ENCODE results near the gene PDYN. TPM values are rescaled to one million over a fixed set of nuclear protein-coding genes. Genes with fewer than 3 reads are reported as not detected.
A peak's percentile ranks its signal among the peaks of the same experiment; 100 is the strongest.

PDYN gene
- total RNA-seq (2021) (not detected in 2 replicates), Bru-seq, nascent RNA (not detected), BruChase-seq, experiment 1, labeled RNA remaining after a 2-hour chase (not detected), BruChase-seq, experiment 2, labeled RNA remaining after a 6-hour chase (not detected)
- long read RNA-seq: 0 reads

- no peaks in the 10 kb centered on the region for H4K20me1 ChIP-seq (ENCODE audit: insufficient read depth)
- POLR2A ChIA-PET (ENCODE audit: unreplicated experiment): no interaction called here
- intact Hi-C loops (cut with micrococcal nuclease; ENCODE audit: unreplicated experiment): no loop called here
- H3K9me2 ChIP-seq (ENCODE audit: insufficient read depth): no peaks in the 10 kb centered on the region
- no peaks in the 10 kb centered on the region for H3K4me1 ChIP-seq (replicated peaks; ENCODE audit: insufficient read depth)
- no peak for DNase-seq
- CTCF ChIA-PET: no interaction called here
- no peak within 1 kb of the TSS for H3K27ac ChIP-seq
- no peak within 1 kb of the TSS for H3K4me3 ChIP-seq
- H3K36me3 ChIP-seq (ENCODE audit: low read depth): no peaks in the 10 kb centered on the region
- TF ChIP-seq EZH2 (IDR thresholded peaks at IDR 0.05; ENCODE audit: low read depth) (no peak), CTCF (conservative IDR thresholded peaks at IDR 0.05) (no peak)
- H3F3A ChIP-seq (ENCODE audit: insufficient read depth, low read depth): no peaks in the 10 kb centered on the region
- no peak within 1 kb of the TSS for H2AFZ ChIP-seq
- BruUV-seq (replicated peaks): no TSS peak
- no peak within 1 kb of the TSS for H3K4me2 ChIP-seq
- H3K79me2 ChIP-seq (ENCODE audit: low read depth): no peaks in the 10 kb centered on the region
- no peaks in the 10 kb centered on the region for H3K9me3 ChIP-seq (ENCODE audit: insufficient read depth, low read depth)
- peaks cover 100% of the 10 kb centered on the region for H3K27me3 ChIP-seq (ENCODE audit: insufficient read depth, low read depth)
Observed at GRCh38 chr20:1993986-1994385, at the start of gene PDYN. Gene PDYN (minus strand): TSS chr20:1994058. CDS start chr20:1983084, 10,974 bp downstream.

GRCh38 chr20:2042400-2042799, 48.5 kb upstream of the PDYN start:
- H3K79me2 ChIP-seq (ENCODE audit: low read depth): no peaks in the 10 kb centered on the region
- H3K9me2 ChIP-seq (ENCODE audit: insufficient read depth): no peaks in the 10 kb centered on the region
- 0 out of 2 replicates have a peak overlapping the region, but pooled peaks have one; percentile 2 for H3K4me2 ChIP-seq
- no TSS peak for BruUV-seq (replicated peaks)
- no peak for DNase-seq
- H4K20me1 ChIP-seq (ENCODE audit: insufficient read depth): no peaks in the 10 kb centered on the region
- H3K27me3 ChIP-seq (ENCODE audit: insufficient read depth, low read depth): peaks cover 93% of the 10 kb centered on the region
- H2AFZ ChIP-seq: no peak overlapping the region
- no peaks in the 10 kb centered on the region for H3K36me3 ChIP-seq (ENCODE audit: low read depth)
- TF ChIP-seq EZH2 (IDR thresholded peaks at IDR 0.05; ENCODE audit: low read depth) (no peak), CTCF (conservative IDR thresholded peaks at IDR 0.05) (no peak)
- CTCF ChIA-PET: no interaction called here
- no peaks in the 10 kb centered on the region for H3K9me3 ChIP-seq (ENCODE audit: insufficient read depth, low read depth)
- no peaks in the 10 kb centered on the region for H3F3A ChIP-seq (ENCODE audit: insufficient read depth, low read depth)
- H3K27ac ChIP-seq: no peak overlapping the region
- H3K4me1 ChIP-seq (replicated peaks; ENCODE audit: insufficient read depth): no peaks in the 10 kb centered on the region
- H3K4me3 ChIP-seq: no peak overlapping the region
- POLR2A ChIA-PET (ENCODE audit: unreplicated experiment): no interaction called here
- intact Hi-C loops (cut with micrococcal nuclease; ENCODE audit: unreplicated experiment): no loop called here

- CTCF ChIA-PET: no interaction called here
Observed at GRCh38 chr20:2038161-2038560, 44.3 kb upstream of the PDYN start.

More at GRCh38 chr20:2038161-2038560, 44.3 kb upstream of the PDYN start:
- Histone ChIP-seq H3K27ac (no peak overlapping the region), H2AFZ (no peak overlapping the region), H4K20me1 (ENCODE audit: insufficient read depth) (no peaks in the 10 kb centered on the region), H3K4me2 (no peak overlapping the region), H3K9me3 (ENCODE audit: insufficient read depth, low read depth) (no peaks in the 10 kb centered on the region), H3K9me2 (ENCODE audit: insufficient read depth) (no peaks in the 10 kb centered on the region), H3K36me3 (ENCODE audit: low read depth) (no peaks in the 10 kb centered on the region), H3K4me1 (replicated peaks; ENCODE audit: insufficient read depth) (no peaks in the 10 kb centered on the region), H3K27me3 (ENCODE audit: insufficient read depth, low read depth) (peaks cover 94% of the 10 kb centered on the region), H3K4me3 (no peak overlapping the region), H3K79me2 (ENCODE audit: low read depth) (no peaks in the 10 kb centered on the region), H3F3A (ENCODE audit: insufficient read depth, low read depth) (no peaks in the 10 kb centered on the region)
- no TSS peak for BruUV-seq (replicated peaks)
- no peak for DNase-seq
- TF ChIP-seq CTCF (conservative IDR thresholded peaks at IDR 0.05) (no peak), EZH2 (IDR thresholded peaks at IDR 0.05; ENCODE audit: low read depth) (no peak)
- POLR2A ChIA-PET (ENCODE audit: unreplicated experiment): no interaction called here
- intact Hi-C loops (cut with micrococcal nuclease; ENCODE audit: unreplicated experiment): no loop called here

Measured in PC-9 (cell line).